ENCODE measurements around the gene CMIP. TPM values are rescaled to one million over a fixed set of nuclear protein-coding genes. Genes with fewer than 3 reads are reported as not detected.

CMIP gene
- total RNA-seq, 1 experiment from 2014 or later = 48.2 TPM

DNA sequence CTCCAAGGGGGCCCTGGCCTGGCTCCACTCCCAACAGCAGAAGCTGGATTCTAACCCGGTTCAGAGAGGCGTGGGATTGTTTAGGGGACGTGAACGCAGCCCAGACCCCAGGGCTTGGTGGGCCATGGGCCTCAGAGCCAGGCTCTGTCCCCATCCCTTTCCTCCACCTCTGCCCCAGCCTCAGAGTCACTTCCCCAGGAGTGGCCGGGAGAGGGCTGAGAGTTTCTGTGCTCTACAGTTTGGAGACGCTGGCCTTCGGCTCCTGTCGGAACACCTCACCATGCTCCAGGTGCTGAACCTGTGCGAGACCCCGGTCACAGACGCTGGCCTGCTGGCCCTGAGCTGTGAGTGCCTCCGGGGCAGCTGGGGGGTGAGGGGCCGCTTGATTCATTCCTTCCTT, 260.7 kb downstream of the CMIP start:
- H3T11ph ChIP-seq (ENCODE audit: low read length) = no peak overlapping the region
- no peak overlapping the region for H2BK12ac ChIP-seq (ENCODE audit: insufficient read length, low read depth, low read length)
- no peaks in the 10 kb centered on the region for H3K4me1 ChIP-seq (ENCODE audit: insufficient read depth, low read length)
- H2BK15ac ChIP-seq (ENCODE audit: low read depth, low read length) = no peak overlapping the region
- H3K14ac ChIP-seq (ENCODE audit: insufficient read depth, low read length) = no peak overlapping the region
- Mint-ChIP-seq H3K27ac (no peak overlapping the region; a peak in 1 of 7 replicates), H3K27me3 (ENCODE audit: low read depth) (no peaks in the 10 kb centered on the region), H3K36me3 (ENCODE audit: insufficient read depth in 1 of 3, low read depth in 3 of 3) (peaks cover 33 to 65% (median 59%) of the 10 kb centered on the region in 3 experiments; a peak in 6 of 7 replicates), H3K4me3 (no peak overlapping the region), H3K9me3 (no peaks in the 10 kb centered on the region), H3K4me1 (peaks cover 5 to 11% of the 10 kb centered on the region in 2 experiments)
- H4K5ac ChIP-seq (ENCODE audit: insufficient read length, low read depth, low read length) = no peak overlapping the region
- no peak overlapping the region for H2BK120ac ChIP-seq (ENCODE audit: low read depth, low read length, poor library complexity, severe bottlenecking)
- no peak overlapping the region for H4K8ac ChIP-seq (replicated peaks; ENCODE audit: insufficient read length, low read depth, low read length)
- no peaks in the 10 kb centered on the region for H3K9me3 ChIP-seq (ENCODE audit: control insufficient read depth, low read depth, low read length)
- H2BK20ac ChIP-seq (ENCODE audit: low read depth, low read length, poor library complexity, severe bottlenecking) = no peak overlapping the region
- no peaks in the 10 kb centered on the region for H3K23me2 ChIP-seq (ENCODE audit: insufficient read length, low read depth, low read length, poor library complexity, severe bottlenecking)
- no peak overlapping the region for H3K4me2 ChIP-seq (ENCODE audit: insufficient read depth, insufficient read length, low read length)
- H3K79me1 ChIP-seq (ENCODE audit: insufficient read depth, low read depth, low read length, poor library complexity, severe bottlenecking) = no peaks in the 10 kb centered on the region
- DNase-seq = no peak
- no peaks in the 10 kb centered on the region for H3K27me3 ChIP-seq (ENCODE audit: insufficient read depth, low read length)
- no peaks in the 10 kb centered on the region for H3K79me2 ChIP-seq (ENCODE audit: insufficient read depth, low read length)
- no peak overlapping the region for H3K27ac ChIP-seq (ENCODE audit: insufficient read length, low read depth, low read length)
- no peak overlapping the region for H2AK5ac ChIP-seq (ENCODE audit: insufficient read length, low read length)
- H3K56ac ChIP-seq (ENCODE audit: insufficient read length, low read depth, low read length) = no peak overlapping the region
- WGBS (ENCODE audit: extremely low coverage, insufficient read length, low lambda C conversion rate) = no CpG with 5 or more reads among the region's 13 CpGs
- H3K23ac ChIP-seq (ENCODE audit: insufficient read length, low read depth, low read length) = no peak overlapping the region
- TF ChIP-seq, protein P1, sequence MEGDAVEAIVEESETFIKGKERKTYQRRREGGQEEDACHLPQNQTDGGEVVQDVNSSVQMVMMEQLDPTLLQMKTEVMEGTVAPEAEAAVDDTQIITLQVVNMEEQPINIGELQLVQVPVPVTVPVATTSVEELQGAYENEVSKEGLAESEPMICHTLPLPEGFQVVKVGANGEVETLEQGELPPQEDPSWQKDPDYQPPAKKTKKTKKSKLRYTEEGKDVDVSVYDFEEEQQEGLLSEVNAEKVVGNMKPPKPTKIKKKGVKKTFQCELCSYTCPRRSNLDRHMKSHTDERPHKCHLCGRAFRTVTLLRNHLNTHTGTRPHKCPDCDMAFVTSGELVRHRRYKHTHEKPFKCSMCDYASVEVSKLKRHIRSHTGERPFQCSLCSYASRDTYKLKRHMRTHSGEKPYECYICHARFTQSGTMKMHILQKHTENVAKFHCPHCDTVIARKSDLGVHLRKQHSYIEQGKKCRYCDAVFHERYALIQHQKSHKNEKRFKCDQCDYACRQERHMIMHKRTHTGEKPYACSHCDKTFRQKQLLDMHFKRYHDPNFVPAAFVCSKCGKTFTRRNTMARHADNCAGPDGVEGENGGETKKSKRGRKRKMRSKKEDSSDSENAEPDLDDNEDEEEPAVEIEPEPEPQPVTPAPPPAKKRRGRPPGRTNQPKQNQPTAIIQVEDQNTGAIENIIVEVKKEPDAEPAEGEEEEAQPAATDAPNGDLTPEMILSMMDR (conservative IDR thresholded peaks at IDR 0.05) = no peak
- H3K9ac ChIP-seq (ENCODE audit: extremely low read depth, insufficient read length, low read length) = no peak overlapping the region
- H4K20me1 ChIP-seq (ENCODE audit: control insufficient read depth, insufficient read depth, insufficient read length) = no peaks in the 10 kb centered on the region
- no peak overlapping the region for H2BK5ac ChIP-seq (ENCODE audit: insufficient read length, low read length)
- H3K4ac ChIP-seq (ENCODE audit: low read depth, low read length) = no peak overlapping the region
- H4K91ac ChIP-seq (ENCODE audit: insufficient read length, low read depth, low read length) = no peak overlapping the region
- no peak overlapping the region for H2AFZ ChIP-seq (ENCODE audit: low read length)
- H3K18ac ChIP-seq (ENCODE audit: insufficient read length, low read depth, low read length) = no peak overlapping the region

Data from H9 (cell line).